HG03575 (cell line): ENCODE measurements around the gene UGT1A6.

Experiments used
- ATAC-seq: cut with Tn5 transposase; IDR thresholded peaks from one replicate; pipeline ENCODE4 v1.9.1; 2021; ENCODE audit not compliant: unreplicated experiment, insufficient number of reproducible peaks, low FRiP score; ENCODE audit errors: extremely low read depth

The UGT1A6 gene

DNA sequence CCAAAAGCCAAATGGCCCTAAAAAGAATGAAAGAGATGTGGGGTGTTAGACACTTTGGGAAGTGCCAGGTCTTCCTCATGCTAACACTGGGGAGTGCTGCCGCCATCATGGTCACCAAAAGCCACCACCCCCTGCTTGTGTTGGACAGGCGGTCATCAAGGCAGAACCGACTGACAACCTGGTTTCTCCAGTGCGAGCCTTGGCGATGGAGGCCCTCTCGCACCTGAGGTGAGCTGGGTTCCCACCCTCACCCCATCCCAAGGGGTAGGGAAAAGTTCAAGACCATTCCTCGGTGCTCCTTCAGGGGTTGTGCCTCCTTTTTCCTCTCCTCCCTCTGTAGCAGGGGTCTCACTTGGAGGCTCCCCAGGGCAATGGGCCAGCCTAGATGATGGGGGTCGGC, 119.0 kb downstream of the UGT1A6 start:
- ATAC-seq = no peak

DNA sequence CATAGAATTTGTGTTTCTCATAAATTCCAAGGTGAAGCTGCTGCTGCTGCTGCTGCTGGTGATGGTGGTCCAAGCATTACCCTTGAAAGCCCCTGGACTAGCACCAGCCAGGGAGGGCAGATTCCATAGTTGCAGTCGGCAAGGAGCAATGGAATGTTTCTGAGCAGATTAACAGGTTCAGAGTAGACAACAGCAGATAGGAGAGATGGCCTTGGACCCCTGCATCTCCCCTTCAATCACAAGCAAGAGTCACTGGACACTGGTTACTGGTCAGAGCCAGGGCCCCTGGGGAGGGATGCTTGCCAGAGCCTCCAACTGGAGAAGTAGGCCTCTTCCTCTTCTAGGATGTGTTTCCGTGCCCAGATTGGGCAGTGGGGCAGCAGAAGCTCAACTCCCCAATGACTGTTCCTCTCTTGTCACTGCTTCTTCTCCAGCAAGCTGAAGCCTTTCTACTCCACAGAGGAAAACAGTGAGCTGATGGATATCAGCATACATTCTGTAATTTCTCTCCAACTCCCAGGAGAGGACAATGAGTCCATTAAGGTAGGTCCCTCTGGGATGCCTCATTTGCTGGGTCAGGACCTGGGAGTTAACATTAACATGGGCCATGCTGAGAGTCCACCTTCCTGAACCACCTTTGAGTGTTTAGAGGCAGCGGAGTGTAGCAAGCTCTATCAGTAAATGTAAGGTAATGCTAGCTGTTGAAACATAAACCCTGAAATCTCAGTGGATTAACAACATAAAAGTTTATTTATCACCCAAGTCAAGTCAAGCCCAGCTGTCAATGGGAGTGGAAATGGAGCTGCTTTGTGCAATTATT, 120.8 kb downstream of the UGT1A6 start:
- no peak for ATAC-seq

DNA sequence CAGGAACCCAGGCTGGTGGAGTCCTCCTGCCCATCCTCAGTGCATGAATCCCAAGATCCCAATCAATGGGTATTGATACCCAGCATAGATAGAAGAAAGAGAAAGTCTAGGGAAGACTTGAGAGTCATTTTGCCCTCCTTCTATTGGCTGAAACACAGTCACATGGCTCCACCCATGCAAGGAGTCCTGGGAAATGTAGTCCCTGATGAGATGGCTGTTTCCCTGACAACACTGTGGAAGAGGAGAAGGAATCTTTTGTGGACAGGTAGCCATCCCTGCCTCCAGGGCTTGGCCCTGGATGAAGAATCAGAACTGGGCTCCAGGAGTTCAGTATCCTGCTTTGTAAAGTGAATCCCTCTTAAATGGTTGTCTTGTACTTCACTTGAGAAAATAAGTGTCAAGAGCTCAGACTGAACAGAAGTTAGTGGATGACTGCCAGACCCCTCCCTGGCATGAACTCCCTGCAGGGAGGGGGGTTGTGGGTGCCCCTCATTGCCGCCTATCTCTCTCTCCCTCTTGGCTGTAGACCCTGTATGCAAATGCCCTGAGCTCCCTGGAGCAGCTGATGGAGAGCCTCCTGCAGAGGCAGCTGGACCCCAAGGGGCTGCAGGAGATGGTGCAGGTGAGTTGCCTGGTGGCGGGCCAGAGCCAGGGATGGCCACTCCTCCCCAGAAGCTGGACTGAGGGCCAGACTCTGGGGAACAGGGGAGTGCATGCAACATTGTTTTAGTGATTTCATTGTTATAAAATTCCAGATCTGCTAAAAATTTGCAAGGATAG, 121.6 kb downstream of the UGT1A6 start:
- no peak for ATAC-seq

DNA sequence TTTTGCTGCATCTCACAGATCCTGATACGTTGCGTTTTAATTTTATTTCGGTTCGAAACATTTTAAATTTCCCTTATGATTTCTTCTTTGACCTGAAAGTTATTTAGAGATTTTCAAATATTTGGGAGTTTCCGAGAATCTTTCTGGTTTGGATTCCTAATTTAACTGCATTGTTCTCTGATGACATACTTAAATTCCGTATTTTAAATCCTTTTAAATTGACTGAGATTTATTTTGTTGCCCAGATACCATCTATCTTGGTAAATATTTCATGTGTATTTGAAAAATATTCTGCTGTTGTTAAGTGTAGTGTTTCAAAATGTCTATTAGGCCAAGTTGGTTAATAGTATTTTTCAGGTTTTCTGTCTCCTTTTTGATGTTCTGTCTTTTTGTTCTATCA, 123.2 kb downstream of the UGT1A6 start:
- ATAC-seq = no peak

DNA sequence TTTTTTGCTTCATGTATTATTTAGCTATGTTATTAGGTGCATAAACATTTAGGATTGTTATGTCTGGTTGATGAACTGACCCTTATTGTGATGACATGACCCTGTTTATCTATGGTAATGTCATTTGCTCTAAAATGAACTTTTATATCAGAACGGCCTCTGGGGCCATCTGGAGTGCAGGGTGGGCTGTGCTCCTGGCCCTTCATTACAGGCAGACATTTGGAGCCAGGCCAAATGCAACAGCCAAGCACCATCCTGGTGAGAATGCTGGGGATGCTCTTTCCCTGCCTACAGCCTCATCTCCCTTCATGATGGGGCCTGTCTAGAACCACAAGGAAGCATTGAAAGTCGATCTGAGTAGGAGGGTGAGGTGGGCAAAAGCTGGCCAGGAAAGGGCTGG, 123.6 kb downstream of the UGT1A6 start:
- ATAC-seq = no peak

DNA sequence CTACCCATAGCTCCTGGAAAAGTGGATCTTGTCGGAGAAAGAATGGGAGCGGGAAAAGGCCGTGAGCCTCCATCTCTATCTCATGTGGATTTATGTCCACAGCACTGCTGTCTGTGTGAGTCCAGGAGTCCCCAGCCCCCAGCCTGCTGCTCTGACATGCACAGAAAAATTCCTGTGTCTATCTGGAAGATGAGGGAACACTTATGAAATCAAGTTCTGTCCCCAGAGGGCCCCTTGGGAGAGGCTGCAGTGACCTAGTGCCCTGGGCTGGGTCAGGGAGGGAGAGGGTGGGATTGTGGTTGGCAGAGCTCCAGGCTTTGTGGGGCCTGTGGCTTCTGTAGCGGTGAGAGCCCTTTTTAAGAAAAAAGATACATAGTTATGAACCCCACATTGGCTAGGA, 124.1 kb downstream of the UGT1A6 start:
- no peak for ATAC-seq

DNA sequence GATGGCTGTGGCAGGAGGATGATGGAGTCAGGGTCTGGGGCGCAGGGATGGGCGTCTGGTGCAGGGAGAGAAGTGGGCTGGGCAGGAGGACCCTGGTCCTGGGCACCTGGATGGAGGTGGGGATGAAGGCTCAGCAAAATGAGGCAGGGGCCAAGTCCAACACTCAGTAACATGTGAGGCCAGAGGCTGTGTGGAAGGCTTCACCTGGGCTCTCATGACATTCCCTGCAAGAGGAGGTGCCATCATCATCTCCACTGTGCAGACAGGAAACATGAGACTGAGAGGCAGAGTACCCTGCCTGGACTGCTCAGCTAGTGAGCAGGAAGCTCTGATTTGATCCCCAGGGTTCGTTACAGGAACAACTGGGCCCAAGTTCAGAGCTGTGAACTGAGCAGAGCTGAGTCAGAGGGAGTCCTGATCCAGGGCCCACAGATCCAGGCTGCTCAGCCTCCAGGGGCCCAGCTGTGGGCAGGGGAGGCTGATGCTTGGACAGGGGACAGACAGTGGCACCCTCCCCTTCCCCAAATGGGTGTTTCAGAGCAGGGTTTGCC, 124.7 kb downstream of the UGT1A6 start:
- no peak for ATAC-seq

DNA sequence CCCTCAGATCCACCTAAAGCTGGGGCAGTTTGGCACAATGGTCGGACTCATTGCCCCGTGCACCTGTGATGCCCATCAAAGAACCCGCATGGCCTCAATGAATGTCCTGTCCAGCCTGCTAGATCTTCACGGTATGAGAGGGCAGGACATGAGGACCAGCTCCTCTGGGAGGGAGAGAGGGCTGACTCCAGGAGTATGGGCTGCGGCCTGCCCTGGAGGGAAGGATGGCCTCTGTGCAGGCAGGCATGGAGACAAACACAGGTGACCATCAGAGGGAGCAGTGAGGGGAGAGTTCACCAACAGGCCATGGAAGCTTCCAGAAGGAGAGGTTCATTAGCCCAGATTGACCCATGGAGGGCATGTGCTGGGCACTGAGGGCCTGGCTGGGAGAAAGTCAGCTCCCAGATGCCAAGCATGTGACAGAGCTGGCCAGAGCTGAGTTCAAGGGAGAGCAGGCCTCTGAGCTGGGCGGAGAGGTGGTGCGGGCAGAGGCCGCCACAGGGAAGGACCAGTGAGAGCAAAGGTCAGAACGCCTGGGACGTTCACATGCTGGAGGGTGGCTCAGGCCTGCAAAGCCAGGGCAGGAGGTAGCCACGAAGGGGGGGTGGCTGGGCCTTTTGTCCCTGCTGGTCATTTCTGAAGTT, 125.4 kb downstream of the UGT1A6 start:
- no peak for ATAC-seq

DNA sequence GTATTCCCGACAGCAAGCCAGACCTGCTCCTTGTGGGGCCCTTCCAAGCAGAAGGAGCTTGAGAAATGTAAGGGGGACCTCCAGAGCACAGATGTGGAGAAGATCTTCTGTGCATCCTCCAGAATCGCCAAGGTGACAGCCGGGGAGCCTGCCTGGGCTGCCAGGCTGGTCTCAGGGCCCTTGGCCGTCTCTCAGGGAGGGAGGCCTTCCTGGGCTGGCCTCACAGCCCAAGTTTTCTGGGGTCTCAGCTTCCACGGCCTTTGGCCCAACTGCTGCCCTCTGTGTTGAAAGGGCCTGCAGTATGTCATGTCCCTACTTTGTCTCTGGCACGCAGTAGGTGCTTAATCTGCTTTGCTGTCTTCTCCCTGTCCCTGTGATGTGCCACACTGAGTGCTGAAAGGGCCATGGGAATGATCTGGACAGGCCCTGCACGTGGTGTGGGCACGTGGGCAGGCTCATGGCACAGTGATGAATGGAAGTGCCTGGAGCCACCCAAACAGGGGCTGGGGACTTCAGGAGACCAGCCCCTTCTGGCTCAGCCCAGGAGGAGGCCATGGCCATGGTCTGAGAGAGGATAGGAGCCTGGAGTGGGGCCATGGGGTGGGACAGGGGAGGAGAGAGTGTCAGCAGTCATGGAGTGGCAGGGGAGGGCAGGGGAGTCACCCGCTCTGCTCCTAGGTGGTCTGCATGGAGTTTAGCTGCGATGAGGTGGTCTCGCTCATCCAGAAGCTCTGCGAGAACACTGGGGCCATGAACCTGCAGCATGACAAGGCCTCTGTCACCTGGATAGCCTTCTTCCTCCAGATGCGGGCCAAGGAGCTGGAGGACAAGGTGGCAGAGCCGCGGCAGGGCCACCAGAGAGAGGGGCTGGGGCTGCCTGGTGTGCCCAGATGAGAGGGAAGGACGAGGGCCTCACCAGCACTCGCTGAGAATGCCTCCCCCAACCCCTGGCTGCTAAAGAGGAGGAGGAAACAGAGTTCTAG, 126.2 kb downstream of the UGT1A6 start:
- ATAC-seq = no peak

DNA sequence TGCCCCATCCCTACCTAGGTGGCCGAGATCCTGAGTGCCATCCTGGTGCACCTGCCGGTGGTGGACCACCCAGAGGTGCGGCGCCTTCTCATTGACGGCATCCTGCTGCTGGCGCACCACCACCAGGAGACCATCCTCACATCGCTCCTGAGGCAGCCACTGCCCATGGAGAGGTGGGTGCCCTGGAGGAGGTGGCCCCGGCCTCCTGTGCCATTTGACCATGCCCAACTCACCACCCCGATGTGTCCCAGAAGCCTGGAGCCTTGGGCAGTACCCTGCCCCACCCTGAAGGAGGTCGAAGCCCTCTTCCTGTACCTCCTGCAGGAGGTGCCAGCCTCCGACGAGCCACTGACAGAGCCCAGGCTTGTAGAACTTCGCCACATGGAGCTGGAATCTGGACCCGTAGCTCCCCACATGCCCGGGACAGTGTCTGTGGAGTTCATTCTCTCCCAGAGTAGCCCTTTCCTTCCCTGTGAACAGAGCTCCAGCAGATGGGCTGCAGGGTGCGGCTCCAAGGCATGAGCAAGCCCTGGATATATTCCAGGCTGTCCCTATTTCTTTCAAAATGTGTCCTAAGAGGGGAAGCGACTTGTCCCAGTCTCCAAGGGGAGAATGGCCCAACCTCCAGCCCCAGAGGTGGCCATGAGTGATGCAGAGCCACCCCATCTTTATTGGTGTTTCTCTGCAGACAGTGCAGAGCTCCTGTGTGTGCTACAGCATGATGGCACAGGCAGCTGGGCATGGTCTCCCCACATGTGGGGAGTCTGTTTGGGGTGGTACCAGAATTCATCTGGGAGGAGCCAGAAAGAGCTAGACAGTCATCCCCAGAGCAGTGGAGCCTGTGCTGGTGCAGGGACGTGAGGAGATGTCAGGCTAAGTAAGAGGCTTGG, 127.4 kb downstream of the UGT1A6 start:
- ATAC-seq = no peak

DNA sequence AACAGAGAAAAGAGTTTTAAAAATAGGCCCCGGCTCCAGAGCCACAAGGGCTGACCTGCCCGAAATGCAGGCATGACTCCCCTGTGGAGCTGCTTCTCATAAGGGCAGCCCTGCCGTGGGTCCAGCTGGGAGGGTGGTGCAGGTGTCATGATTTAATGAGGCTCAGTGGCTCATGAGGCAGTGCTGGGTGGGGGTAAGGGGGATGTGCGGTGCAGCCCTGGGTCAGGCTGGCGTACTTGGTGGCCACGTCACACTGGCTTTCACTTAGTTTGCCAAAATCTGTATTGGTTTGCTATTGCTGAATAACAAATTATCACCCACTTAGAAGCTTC, 128.1 kb downstream of the UGT1A6 start:
- no peak for ATAC-seq

DNA sequence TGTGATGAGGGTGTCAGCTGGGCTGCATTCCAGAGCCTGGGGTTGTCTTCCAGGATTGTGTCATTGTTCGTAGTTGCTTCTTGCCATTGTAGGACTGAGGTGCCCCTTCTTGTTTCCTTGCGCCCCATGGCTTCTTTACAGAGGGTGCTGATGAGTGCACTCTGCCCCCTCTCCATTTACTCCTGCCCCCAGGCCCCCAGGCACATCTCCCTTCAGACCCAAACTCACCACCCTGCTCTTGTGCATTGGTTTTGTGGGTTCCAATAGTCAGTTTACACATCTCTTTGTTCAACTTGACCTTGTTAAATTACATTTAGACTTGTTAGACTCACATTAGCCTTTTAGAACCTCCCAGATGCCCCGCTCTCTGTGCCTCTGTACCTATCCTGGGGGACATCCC, 128.5 kb downstream of the UGT1A6 start:
- no peak for ATAC-seq

DNA sequence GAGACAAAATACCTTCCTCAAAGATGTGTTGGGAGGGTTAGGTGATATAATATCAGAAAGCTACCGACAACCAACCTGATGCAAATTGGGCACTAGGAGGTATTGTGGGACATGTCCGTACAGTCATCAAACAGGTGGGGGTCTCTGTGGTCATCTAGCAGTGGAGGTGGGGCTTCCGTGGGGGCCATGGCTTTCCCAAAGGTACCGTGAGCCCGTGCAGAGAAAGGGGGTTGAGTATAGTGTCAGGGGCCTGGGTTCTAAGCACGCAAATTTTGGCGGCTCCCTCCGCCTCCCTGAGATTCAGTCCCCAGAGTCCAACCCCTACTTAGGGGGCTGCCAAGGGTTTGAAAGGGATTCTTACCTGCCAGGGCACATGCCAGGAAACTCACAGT, 129.0 kb downstream of the UGT1A6 start:
- no peak for ATAC-seq

DNA sequence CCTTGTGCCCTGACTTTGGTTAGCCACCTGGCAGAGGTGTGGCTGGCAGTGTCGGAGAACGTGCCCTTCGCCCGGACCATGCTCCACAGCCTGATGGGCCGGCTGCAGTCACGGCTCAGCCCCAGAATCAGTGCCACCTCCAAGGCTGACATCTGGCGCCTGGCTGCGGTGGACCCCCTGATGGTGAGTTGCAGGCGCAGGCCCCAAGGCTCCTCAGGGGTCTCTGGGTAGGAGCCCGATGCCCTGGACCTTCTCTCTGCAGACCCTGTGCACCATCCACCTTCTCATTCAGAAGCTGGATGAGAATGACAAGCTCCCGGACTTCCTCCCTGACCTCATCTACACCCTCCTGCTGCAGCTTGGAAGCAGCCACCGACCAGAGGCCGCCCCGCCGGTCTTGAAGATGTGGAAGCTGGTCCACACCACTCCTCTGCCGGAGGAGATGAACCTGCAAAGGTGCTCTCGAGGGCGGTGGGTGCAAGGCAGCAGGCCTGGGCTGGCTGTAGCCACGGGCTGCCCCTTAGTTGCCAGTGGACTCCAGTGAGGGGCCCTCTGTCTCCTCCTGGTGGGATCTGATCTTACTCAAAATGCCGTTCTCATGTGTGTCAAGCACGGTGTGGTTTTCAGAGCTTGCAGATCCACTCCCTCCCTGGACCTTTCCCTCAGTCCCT, 129.5 kb downstream of the UGT1A6 start:
- ATAC-seq = no peak
